ENCODE results near the gene KIAA1328.
A peak's percentile ranks its signal among the peaks of the same experiment; 100 is the strongest.
"Not testable (repeated sequence)": the region's sequence is repeated elsewhere in the genome, so short reads cannot be mapped to it uniquely, and the experiment has no call there.

Gene KIAA1328

DNA sequence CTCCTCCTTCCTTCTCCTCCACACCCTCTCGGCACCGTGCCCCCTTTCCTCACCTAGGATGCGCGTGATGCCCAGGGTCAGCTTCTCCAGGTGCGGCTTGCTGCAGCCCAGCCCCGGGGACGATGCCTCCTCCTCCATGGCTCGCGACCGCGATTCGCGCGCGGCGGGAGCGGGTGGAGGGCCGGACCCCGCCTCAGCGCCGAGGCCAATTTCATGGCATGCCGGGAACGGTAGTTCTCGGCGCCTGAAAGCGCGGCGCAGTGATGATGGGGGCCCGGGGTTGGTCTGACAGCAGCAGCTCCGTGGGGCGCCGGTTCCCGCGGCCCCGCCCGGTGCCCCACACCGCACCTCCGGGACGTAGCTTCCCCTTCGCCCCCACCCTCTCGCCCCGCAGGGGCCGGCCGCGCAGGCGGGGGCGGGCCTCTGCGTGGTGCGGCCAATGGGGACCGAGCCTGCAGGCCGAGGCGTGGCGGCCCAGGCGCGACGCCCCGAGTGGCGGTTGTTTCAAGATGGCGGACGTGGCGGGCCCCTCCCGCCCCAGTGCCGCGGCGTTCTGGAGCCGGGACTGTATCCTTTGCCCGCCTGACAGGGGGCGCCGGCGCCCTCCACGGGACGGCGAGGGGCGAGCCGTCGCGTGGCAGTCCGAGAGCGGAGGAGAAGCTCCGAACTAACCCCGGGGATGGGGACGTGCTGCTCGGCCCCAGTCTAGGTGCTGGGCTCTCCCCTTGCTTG is at the start of gene KIAA1328, which contains the start of gene TPGS2:
KIAA1328 (plus strand) TSS at position 498 of the 732 bp plus-strand sequence; CDS start at position 510, 12 bp downstream.
TPGS2 (minus strand) TSS at position 373 of the 732 bp plus-strand sequence; CDS start at position 138, 235 bp downstream.
- peak; percentile 86 to 92 for DNase-seq

DNA sequence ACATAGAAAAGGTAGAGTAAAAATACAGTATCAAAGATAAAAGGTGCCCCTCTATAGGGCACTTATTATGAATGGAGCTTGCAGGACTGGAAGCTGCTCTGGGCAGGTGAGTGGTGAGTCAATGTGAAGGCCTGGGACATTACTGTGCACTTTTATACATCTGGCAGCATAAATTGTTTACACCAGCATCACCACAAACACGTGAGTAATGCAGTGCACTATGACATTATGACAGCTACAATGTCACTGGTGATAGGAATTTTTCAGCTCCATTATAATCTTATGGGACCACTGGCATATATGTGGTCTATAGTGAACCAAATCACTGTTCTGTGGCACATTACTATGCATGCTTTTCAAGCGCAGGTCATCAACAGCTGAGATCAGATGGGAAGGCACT is 48.2 kb upstream of the KIAA1328 start:
- DNase-seq = no peak

DNA sequence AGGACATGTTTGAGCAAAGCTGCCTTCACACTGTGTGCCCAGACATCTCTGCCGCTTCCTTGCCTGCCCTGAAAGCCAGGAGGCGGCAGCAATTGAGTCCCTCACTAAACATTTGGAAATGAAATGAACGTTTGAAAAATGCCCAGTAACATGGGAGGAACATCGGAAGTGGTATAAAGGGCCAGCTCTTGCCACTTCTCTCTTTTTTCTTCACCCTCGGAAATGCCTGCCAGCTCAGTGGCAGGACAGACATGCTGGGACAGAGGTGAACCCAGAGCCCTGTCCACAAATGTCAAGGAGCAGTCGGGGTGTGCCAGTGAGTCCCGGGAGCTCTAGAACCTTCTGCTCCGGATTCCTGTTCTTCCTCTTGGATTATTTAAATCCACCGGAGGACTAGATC is 46.2 kb upstream of the KIAA1328 start:
- no peak for DNase-seq

DNA sequence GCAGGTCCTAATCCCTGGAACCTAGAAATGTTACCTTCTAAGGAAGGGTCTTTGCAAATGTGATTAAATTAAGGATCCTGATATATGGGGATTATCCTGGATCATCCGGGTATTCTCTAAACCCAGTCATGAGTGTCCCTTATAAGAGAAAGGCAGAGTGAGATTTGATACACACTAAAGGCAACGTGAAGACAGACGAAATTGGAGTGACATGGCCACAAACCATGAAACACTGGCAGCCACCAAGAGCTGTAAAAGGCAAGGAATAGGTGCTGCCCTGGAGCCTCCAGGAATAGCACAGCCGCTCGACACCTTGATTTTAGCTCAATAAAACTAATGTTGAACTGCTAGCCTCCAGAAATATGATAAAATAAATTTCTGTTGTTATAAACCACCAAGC is 45.1 kb upstream of the KIAA1328 start:
- no peak for DNase-seq

DNA sequence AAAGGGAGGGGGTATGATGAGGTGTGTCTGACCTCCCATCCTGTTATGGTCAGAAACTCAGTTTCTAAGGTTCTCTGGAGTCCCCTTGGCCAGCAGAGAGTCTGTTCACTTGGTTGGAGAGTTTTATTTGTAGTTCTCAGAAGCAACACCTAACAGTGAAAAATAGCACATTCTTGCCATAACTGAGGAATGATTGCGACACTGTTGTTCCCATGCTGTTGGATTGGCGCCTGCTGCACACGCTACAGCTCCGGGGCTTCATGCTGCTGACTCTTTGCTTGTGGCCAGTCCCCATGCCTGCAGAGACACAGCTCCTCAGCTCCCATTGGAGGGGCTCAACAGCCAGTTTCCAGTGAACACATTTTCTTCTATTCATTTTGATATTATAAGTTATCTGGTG is 42.2 kb upstream of the KIAA1328 start:
- DNase-seq = no peak

DNA sequence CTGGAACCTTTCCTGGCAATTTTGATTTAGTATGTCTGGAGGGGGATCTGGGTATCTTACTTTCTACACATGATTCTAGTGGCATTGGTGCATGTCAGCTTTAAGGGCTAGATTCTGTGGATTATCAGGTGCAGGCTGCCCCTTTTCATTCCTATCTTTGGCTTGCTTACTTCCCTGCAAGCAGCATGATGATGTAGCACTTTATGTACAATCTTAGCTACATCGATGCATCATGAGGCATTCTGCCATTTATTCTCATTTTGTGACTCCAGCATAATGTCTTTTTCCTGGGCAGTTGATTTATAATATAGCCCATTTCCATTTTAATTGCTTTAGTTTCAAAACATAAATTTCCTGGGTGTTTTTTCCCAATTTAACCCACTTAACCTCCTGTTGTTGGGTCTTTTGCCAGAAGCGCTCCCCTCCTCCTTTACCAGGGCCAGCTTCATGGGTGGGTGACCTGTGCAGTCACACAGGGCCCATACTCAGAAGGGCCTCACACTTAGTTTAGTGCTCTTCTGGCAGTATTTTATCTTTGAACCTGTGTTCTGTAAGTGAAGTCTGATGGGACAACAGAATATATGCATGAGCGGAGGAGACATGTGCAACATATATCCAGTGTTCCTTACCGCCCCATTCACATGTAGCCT is 36.2 kb upstream of the KIAA1328 start:
- DNase-seq = no peak

DNA sequence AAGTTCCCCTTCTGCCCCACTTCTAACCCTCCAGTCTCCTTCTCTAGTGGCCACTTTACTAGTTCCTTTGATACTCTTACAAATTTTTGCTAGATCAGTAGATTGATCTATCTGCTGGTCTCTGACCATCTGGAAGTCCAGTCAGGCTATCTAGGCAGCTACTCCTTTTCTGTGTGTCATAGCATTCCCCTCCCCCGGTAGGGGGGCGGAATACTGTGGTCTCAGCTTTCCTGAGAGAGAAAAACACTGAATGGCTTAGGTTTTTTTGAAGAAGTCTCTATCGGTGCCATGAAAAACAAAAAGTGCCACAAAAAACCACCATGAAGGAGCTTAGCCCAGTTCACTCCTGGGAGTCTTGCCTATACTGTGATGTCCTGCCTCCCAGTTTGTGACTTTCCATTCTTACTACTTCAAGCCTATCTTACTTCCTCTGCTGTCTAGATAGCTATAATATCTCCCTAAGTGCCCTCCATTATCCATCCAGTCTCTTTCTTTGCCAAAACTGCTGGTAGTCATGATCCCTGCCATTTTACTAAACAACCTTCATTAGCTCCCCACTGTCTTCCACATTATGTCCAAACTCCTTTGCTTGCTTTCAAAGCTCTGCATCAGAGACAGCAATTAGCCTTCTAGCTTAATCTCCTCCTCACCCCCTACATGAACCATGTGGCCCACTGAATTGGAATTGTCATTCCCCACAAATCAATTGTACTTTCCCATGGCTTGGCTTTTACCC is 30.0 kb upstream of the KIAA1328 start:
- DNase-seq = no peak

DNA sequence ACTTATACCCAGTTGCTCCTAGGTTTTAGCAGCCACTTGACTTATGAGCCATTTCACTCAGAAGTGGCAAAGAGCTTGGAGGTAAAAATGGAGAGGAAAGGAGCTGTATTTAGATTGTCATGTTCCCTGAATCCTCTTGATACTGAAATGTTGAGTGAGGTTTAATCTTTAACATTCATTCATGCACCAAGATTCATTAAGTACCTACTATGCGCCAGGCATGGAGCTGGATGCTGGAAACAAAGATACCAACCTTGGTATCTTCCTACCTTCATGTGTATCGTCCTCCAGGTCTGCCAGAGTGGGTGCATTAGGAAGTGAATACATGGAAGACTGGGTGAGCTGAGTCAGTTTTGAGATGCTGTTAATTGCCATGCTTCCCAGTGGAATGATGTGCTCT is 23.8 kb upstream of the KIAA1328 start:
- no peak for DNase-seq

DNA sequence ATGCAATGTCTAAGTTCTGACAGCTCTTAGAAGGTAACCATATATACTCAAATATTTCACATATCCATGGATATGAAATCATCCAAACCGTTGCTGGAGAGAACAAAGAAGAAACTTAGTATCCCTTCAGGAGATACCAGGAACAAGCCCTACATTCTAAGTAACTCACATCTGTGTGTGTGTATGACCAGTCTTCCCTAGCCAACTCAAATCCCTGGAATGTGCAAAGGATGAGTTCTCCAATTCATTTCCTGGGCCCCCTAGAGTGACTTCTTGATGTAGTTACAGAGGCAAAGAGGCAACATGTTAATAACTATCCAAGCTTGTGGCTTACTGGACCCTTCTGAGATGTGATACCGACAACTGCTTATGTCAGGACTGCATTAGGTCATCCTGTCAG is 20.2 kb upstream of the KIAA1328 start:
- DNase-seq = no peak

DNA sequence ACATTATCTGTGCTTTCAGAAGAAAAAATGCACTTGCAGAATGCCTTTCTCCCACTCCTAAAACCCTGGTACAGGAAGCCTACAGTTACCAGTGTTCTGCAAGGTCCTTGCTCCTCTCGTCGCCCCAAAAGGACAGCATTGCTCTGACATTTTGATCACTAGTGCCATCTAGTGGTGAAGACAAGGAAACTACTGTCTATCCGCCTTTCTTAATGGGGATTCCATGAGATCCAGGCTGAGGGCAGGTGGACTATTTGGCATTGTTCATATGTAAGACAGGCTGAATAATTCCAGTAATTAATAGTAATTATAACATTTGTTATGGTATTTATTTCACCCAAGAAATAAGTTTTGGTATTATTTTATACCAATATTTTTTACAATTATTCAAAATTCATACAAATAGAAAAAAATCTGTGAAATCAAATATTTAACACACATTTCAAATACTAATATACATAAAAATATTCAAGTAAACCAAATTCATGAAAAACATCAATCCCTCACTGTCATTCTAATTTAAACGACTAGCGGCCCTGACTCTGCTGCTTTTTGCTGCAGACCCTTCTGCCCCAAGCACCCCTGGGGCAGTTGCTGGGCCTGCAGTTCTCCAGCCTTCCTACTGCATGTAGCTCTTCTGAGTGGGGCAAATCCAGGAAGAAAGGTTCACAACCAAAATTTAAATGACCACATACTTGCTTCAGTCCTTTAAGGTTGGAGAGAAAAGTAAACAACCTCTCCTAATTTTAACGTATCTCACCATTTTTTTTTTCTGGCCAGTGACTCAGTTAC is 19.1 kb upstream of the KIAA1328 start:
- DNase-seq = peak; percentile 40 to 74

DNA sequence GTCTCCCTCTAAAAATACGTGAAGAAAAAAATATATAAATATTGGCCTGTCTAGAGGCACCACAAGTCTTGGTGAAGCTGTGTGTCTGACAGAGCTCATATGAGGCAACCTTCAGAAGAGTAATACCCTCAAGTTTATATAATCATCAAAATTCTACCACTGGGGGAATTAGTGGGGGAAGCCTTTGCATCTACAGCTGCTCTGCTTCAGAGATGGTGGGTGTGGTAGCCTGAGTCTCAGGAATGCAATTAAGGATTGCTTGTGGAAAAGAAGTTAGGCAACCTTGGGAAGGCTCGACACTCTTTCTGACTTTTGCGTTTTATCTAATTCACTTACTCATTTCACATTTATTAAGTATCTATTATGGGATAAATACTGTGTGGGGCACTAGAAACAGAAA is 17.5 kb upstream of the KIAA1328 start:
- no peak for DNase-seq

DNA sequence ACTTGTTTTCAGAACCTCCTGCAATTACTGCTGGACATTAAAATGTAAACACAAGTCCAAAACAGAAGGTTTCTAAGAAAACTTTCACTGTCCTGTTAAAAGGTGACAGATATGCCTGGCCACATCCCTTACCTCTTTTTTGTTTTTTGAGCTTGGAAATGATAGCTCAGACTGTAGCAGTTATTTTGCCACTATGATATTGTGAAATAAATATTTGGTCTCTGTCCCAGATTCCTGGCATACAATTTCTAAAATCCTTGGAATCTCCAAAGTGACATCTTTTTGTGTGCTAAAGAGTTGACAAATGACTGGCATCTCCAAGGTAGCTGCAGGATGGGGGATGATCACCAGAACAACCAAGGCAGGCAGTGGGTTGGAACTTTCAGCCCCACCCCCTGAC is 17.0 kb upstream of the KIAA1328 start:
- no peak for DNase-seq

DNA sequence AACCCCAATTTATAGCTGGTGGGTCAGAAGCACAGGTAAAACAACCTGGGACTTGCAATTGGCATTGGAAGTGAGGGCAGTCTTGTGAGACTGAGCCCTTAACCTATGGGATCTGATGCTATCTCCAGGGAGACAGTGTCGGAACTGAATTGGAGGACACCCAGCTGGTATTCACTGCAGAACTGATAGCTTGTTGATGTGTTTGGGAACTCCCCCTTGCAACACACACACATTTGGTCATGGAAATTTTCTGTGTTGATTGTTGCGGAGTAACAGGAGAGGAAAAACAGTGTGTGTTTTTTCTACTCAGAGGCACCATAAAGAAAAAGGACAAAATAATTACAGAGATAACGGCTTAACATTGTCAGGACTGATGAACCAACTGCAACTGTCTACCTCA is 16.2 kb upstream of the KIAA1328 start:
- DNase-seq = no peak

DNA sequence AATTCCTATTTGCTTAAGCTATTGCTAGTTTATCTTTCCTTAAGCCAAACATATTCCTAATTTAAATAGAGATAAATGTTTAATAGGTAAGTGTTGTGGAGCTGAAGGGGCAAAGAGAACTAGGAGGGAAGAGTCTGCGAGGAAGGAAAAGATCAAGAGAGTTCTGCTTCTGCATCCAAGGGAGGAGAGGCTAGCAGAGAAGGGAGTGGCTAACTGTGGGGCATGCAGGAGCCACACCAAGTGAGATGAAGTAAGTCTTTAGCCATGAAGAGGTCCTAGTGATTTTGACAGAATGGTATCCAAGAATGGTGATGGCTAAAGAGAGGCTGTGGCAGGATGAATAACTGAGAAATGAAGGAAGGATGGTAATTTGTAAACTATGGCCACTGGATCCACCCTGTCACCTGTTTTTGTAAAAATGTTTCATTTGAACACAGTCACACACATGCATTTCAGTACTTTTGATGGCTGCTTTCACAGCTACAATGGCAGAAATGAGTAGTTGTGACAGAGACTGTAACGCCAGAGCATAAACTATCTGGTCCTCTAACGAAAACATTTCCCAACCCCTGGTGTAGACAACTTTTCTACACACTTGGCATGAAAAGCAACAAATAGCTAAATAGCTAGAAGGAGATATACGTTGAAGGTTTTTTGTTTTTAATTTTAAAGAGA is 15.7 kb upstream of the KIAA1328 start:
- no peak for DNase-seq

DNA sequence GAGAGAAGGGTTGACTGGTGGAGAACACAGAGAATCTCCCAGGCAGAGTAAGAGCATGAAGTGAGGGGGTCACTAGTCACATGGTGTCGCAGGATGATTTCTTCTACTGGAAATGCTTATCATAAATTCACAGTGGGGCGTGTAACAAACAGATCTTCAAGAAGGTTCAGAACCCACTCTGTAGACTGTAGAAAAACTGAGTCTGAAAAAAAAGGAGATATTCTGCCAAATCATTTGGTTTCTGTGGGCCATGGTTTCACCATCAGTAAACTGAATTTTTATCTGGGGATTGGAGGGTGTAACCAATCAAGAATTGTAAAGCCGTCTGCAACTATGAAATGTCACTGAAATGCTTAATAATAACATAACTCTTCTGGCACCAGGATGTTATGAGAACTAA is 15.1 kb upstream of the KIAA1328 start:
- no peak for DNase-seq

DNA sequence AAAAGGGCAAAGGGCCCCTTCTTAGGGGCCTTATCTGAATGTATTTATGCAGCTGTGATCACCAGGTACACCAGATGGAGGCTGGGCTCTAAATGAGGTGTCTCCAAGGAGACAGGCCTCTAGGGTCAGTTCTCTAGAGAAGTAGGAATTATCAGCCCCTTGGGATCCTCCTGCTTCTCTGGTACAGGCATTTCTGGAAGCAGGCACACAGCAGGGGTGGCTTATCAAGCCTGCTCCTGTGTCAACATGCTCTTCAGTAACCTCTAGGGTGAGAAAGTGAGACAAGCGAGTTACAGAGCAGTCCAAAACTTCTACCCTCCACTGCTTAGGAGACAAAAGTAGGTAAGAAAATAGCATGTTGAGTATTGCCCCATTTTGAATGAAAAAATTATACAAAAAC is 13.9 kb upstream of the KIAA1328 start:
- DNase-seq = no peak

DNA sequence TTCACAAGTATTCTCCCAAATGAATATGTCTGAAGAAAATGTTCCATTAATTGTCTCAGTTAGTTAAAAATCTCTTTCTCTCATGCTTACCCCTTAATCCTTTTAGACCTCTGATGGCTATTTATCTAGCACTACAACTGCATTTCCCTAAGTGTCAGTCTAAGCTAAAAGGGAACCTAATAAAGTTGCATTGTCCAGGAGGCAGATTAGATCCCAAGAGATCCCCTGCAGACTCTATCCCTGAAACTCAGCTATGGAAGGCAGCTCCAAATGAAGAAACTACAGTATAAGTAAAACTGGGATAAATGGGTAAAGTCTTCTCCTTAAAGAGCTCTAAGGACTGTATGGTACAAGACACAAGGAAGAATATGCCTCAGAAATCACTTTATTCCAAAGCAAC is 12.8 kb upstream of the KIAA1328 start:
- not testable (repeated sequence) for DNase-seq

DNA sequence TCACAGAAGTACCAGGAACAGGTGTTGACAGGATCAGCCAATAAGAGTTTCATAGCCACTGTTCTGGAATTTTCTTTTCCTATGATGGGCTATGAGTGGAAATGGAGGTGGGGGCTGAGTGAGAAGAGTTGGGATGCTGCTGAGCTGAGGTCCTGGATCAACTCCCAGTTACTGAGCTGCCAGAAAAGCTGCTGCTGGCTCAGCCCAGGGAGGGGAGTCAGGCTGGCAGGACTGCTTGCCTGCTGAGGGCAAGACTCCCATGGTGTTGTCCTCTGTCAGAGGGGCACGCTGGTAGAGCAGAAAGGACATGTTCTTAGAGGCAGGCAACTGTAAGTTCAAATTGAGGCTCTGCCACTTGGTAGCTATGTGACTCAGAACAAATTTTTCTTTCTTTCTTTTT is 11.9 kb upstream of the KIAA1328 start:
- no peak for DNase-seq

DNA sequence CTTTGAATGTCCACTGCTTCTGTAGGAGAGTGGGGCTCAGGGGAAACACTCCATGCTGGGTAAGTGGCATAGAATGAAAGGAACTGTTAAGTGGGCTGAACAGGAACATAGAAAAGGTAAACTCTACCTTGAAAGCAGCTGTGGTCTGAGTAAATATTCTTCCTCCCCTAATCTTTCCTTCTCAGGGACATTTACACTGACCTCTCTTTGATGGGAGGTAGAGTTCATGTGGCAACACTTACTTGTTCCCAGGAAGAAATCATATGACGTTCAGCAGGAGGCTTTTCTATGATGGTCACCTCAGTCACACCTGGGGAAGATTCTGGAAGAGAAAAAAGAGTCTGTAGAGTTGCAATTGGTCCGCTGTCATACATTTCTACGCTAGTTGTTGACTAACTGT is 10.3 kb upstream of the KIAA1328 start:
- DNase-seq = no peak

DNA sequence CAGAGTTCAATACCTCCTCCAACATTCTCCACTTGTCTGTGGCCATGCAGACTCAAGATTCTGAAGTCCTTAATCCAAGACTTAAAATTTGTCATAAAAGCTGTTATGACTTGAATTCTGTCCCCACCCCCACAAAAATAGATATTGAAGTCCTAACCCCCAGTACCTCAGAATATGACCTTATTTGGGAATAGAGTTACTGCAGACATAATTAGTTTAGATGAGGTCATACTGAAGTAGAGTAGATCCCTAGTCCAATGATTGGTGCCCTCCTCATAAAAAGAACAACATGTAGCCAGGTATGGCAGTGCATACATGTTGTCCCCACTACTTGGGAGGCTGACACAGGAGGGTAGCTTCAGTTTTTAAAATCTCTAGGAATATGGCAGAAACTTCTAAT is 9.3 kb upstream of the KIAA1328 start:
- DNase-seq = no peak

DNA sequence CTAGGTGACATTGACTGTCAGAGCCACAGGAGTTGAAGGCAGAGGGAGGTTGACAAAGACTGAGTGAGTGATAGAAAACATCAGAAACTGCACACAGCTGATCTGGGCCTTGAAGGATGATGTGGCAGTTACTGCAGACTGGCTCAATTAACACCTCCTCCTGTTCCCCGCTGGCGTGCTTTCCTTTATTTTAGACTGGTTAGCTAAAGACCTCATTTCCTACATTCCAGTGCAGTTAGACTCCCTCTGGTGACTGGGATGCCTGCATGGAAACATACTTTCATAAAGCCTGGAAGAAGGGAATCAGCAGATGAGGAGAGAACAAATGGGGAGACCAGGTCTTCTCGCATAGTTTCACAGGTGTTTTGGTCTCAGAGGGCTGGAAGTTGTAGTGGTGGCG is 7.2 kb upstream of the KIAA1328 start:
- no peak for DNase-seq

DNA sequence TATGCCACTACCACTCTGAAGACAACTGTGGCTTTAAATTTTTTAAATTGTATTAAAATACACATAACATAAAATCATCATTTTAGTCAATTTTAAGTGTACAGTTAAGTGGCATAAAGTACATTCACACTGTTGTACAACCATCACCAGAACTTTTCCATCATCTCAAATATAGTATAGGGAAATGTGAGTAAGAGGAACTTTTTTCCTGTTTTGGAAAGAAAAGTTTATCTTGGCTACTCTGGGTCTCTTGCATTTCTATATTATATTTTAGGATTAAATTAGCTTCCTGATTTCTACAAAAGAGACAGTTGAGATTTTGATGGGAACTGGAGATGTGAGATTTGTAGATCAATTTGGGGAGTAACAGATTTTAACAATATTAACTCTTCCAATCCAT is 3.4 kb upstream of the KIAA1328 start:
- DNase-seq = no peak

DNA sequence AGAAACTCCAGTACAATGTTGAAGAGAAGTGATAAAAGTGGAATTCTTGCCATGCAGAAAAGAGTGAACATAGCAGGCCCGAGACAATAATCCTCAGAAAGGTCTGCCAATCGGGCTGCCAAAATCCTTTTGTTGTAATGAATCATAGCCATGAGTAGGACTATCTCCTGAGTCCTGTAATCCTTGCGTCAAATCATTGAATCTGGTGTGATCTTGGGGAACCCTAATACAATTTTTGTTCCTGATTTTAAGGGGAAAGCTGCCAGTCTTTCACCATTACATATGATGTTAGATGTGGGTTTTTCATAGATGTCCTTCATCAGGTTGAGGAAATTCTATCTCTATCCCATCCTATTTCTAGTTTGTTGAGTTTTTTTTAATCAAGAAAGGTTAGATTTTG is 2.4 kb upstream of the KIAA1328 start:
- no peak for DNase-seq
